ENCODE measurements around the gene SDC3. TPM values are rescaled to one million over a fixed set of nuclear protein-coding genes. Genes with fewer than 3 reads are reported as not detected.

SDC3 gene
- total and polyA plus RNA-seq, 2 of the 8 experiments (the other 6 are each of a cell fraction or from before 2014, with no cell fraction given), result 7.0 to 27.0 TPM

GRCh38 chr1:30899577-30900389, 8.8 kb downstream of the SDC3 start:
- peaks cover 3 to 7% of the 10 kb centered on the region in 2 experiments for H4K20me1 ChIP-seq (replicated peaks in 1 of 2; ENCODE audit: control insufficient read depth in 1 of 2, insufficient read depth in 2 of 2, low read length in 2 of 2)
- ChIA-PET POLR2A (ENCODE audit: partially characterized antibody) (interaction anchor here (1.0 kb wide), 1 partner anchor 13 kb away, joined by 3 read pairs; no protein-coding TSS in a partner anchor), CTCF (ENCODE audit: partially characterized antibody) (interaction anchor here (1.0 to 13.1 kb wide), 9 partner anchors 10 to 121 kb away, joined by 3 to 164 read pairs (median 4); no protein-coding TSS in a partner anchor)
- no peak overlapping the region for H2BK120ac ChIP-seq (replicated peaks; ENCODE audit: low read depth, low read length)
- H4K8ac ChIP-seq (ENCODE audit: extremely low read depth, insufficient read depth, low read length), result no peak overlapping the region
- no peak overlapping the region for H3K18ac ChIP-seq (ENCODE audit: extremely low read depth, low read length)
- peak overlapping the region; percentile 75; the same call in 1 of the 2 replicates for H2AK5ac ChIP-seq (ENCODE audit: low read depth, low read length)
- no peak overlapping the region for H3K9ac ChIP-seq (replicated peaks in 1 of 4; ENCODE audit: extremely low read depth in 1 of 4, low read depth in 3 of 4, low read length in 3 of 4)
- no peak overlapping the region for H3K56ac ChIP-seq (replicated peaks; ENCODE audit: insufficient read length, low read depth, low read length)
- no peak overlapping the region for H3K27ac ChIP-seq (ENCODE audit: low read depth, low read length)
- no peak overlapping the region for H2BK5ac ChIP-seq (ENCODE audit: low read depth, low read length)
- H3K4me1 ChIP-seq (replicated peaks in 1 of 4; ENCODE audit: control insufficient read depth in 3 of 4, insufficient read depth in 4 of 4, low read length in 3 of 4), result peaks cover 2 to 23% (median 13%) of the 10 kb centered on the region in 4 experiments
- no peaks in the 10 kb centered on the region for H3K23me2 ChIP-seq (ENCODE audit: low read depth, low read length)
- no peak overlapping the region for H4K91ac ChIP-seq (replicated peaks; ENCODE audit: insufficient read length, low read length)
- DNase-seq (ENCODE audit: low read depth in 1 of 2, low spot score in 2 of 2) (no peak), FAIRE-seq (no peak)
- H2BK12ac ChIP-seq (ENCODE audit: low read depth, low read length), result no peak overlapping the region
- no peak overlapping the region for H3K23ac ChIP-seq (ENCODE audit: insufficient read length)
- peaks cover 4% of the 10 kb centered on the region for H3K79me1 ChIP-seq (ENCODE audit: low read depth, low read length)
- H3K4ac ChIP-seq (replicated peaks; ENCODE audit: insufficient read length, low read depth, low read length), result no peak overlapping the region
- no peak overlapping the region for H2BK15ac ChIP-seq (ENCODE audit: low read length)
- WGBS, 2 experiments (ENCODE audit: extremely low coverage in 1 of 2, insufficient coverage in 1 of 2, insufficient read length in 1 of 2, insufficient replicate concordance in 2 of 2, low coverage in 1 of 2, low lambda C conversion rate in 2 of 2, missing lambda C conversion rate in 1 of 2), result 87% methylated on average over 13 of the region's 13 CpGs; no CpG with 5 or more reads in 1 of the 2 experiments
- H2BK20ac ChIP-seq (ENCODE audit: low read length), result no peak overlapping the region
- no peaks in the 10 kb centered on the region for H3K27me3 ChIP-seq (replicated peaks in 1 of 4; ENCODE audit: control insufficient read depth in 3 of 4, extremely low read depth in 1 of 4, insufficient read depth in 3 of 4, low read length in 3 of 4)
- 0 out of 4 replicates have a peak, but pooled peaks cover 0 to 3% of the 10 kb centered on the region in 2 experiments for H3K79me2 ChIP-seq (ENCODE audit: control insufficient read depth in 1 of 2, insufficient read depth in 2 of 2, low read length in 2 of 2)
- H3K9me3 ChIP-seq (ENCODE audit: insufficient read depth in 2 of 2, low read depth in 1 of 2, low read length in 1 of 2), result no peaks in the 10 kb centered on the region
- H4K5ac ChIP-seq (ENCODE audit: insufficient read length, low read depth, low read length), result no peak overlapping the region
- no peak overlapping the region for H2AFZ ChIP-seq (ENCODE audit: low read length)
- H3K14ac ChIP-seq (ENCODE audit: insufficient read length), result no peak overlapping the region
- H3K36me3 ChIP-seq (ENCODE audit: control insufficient read depth in 2 of 4, insufficient read depth in 4 of 4, low read length in 3 of 4), result no peaks in the 10 kb centered on the region
- no peak overlapping the region for H3K4me2 ChIP-seq (ENCODE audit: insufficient read depth in 1 of 2, low read depth in 2 of 2, low read length in 2 of 2)
- H3K4me3 ChIP-seq (ENCODE audit: extremely low read depth in 1 of 4, insufficient read depth in 2 of 4, low read depth in 3 of 4, low read length in 4 of 4), result no peak overlapping the region
- no peak for TF ChIP-seq POU5F1 (IDR thresholded peaks at IDR 0.05; ENCODE audit: low read depth, low read length)
- no peak for TF ChIP-seq RNF2 (IDR thresholded peaks at IDR 0.05; ENCODE audit: borderline replicate concordance, low read depth, low read length, missing control alignments, poor library complexity, severe bottlenecking)
- TF ChIP-seq FOSL1 (IDR thresholded peaks at IDR 0.05; ENCODE audit: insufficient read depth, low read depth, low read length), result no peak
- TF ChIP-seq CEBPB (IDR thresholded peaks at IDR 0.05; ENCODE audit: low read depth, low read length), result no peak
- TF ChIP-seq JUND (IDR thresholded peaks at IDR 0.05; ENCODE audit: low read length), result no peak
- TF ChIP-seq KDM5A (IDR thresholded peaks at IDR 0.05; ENCODE audit: low read length), result no peak
- no peak for TF ChIP-seq USF2 (IDR thresholded peaks at IDR 0.05; ENCODE audit: low read length)
- TF ChIP-seq SIN3A (conservative IDR thresholded peaks at IDR 0.05 in 1 of 2, IDR thresholded peaks at IDR 0.05 in 1 of 2; ENCODE audit: low read depth in 1 of 2, low read length in 2 of 2), result no peak
- no peak for TF ChIP-seq MAFK (IDR thresholded peaks at IDR 0.05; ENCODE audit: low read depth, low read length)
- TF ChIP-seq POLR2A (IDR thresholded peaks at IDR 0.05; ENCODE audit: control extremely low read depth in 1 of 2, low read depth in 2 of 2, low read length in 2 of 2), result no peak
- TF ChIP-seq SP1 (IDR thresholded peaks at IDR 0.05; ENCODE audit: low read depth, low read length), result no peak
